HepG2 (cell line): Measurements from ENCODE around the gene TNFAIP6. TPM values are rescaled to one million over a fixed set of nuclear protein-coding genes. Genes with fewer than 3 reads are reported as not detected.

Experiments used
- ATAC-seq: fragments of 200-7000 bp; cut with Tn5 transposase; 3 replicates; pipeline ENCODE4 v1.9.1; 2020; ENCODE audit warnings: mild to moderate bottlenecking, moderate library complexity
- BruUV-seq: library from RNA; stranded (reverse); fragments of 400-500 nt; replicated peaks from 2 replicates; lab custom pipeline; 2021; lab: Mats Ljungman, UMichigan
- CTCF ChIA-PET: fragments of 300-600 bp; formaldehyde crosslinking; extraction: SDS; loops from one replicate; lab custom pipeline; 2021; ENCODE audit warnings: low total read pairs, inconsistent platforms, low intra/inter-chr PET ratio; lab: Yijun Ruan, JAX
- POLR2A ChIA-PET: fragments of 350-600 bp; sonication (Branson Sonifier 250); formaldehyde crosslinking; loops from one replicate; lab custom pipeline; 2020; ENCODE audit warnings: antibody characterized with exemption, inconsistent platforms; lab: Yijun Ruan, JAX
- DNase-seq: peaks from one replicate; pipeline ENCODE4 v3.0.0-alpha.2; 2015; ENCODE audit warnings: low spot score
- FAIRE-seq: peaks from 3 replicates; lab custom pipeline; 2011; peaks lifted over from hg19 to GRCh38; lab: Jason Lieb, UNC
- H2AFZ ChIP-seq: one replicate; pipeline ENCODE4 v1.6.1; 2011; ENCODE audit warnings: low read length, inconsistent platforms
- H3K27ac ChIP-seq: fragments of 300-600 bp; 3 replicates; pipeline ENCODE4 v1.8.0; 2011; ENCODE audit warnings: mixed run types, mild to moderate bottlenecking, mixed read lengths, low read length, inconsistent platforms; ENCODE audit not compliant: insufficient read depth; ENCODE audit errors: extremely low read length
- H3K27me3 ChIP-seq, 2 experiments: fragments of 200-600 bp in 1 of 2; 2 replicates in 1 of 2; 3 replicates in 1 of 2; pipeline versions ENCODE4 v1.6.0 to v1.8.0; 2011; ENCODE audit warnings: low read length in 2 of 2, mild to moderate bottlenecking in 2 of 2, moderate library complexity in 2 of 2, inconsistent platforms in 1 of 2; ENCODE audit not compliant: insufficient read depth in 2 of 2, control insufficient read depth in 1 of 2
- H3K36me3 ChIP-seq, 2 experiments: fragments of 200-600 bp in 1 of 2; replicated peaks in 1 of 2; 2 replicates in 1 of 2; 3 replicates in 1 of 2; pipeline versions ENCODE4 v1.5.1 to v1.8.0; 2011; ENCODE audit warnings: low read length in 2 of 2, inconsistent platforms in 1 of 2; ENCODE audit not compliant: insufficient read depth in 2 of 2, control insufficient read depth in 1 of 2
- H3K4me1 ChIP-seq: 2 replicates; pipeline ENCODE4 v1.5.1; 2012; ENCODE audit warnings: low read length, inconsistent platforms; ENCODE audit not compliant: insufficient read depth
- H3K4me2 ChIP-seq: 2 replicates; pipeline ENCODE4 v1.6.0; 2011; ENCODE audit warnings: low read depth, low read length, inconsistent platforms
- H3K4me3 ChIP-seq, 3 experiments: fragments of 200-600 bp in 1 of 3; sonication (generic), shearing (Covaris generic) in 1 of 3; replicated peaks in 1 of 3; 2 replicates each; pipeline ENCODE4 v1.5.1; 2011 to 2016; ENCODE audit warnings: low read length in 3 of 3, inconsistent platforms in 2 of 3, low read depth in 2 of 3, mild to moderate bottlenecking in 2 of 3, control low read depth in 1 of 3, mixed read lengths in 1 of 3; ENCODE audit not compliant: insufficient read depth in 1 of 3
- H3K79me2 ChIP-seq: one replicate; pipeline ENCODE4 v1.6.1; 2011; ENCODE audit warnings: low read length, inconsistent platforms; ENCODE audit not compliant: insufficient read depth
- H3K9ac ChIP-seq: 2 replicates; pipeline ENCODE4 v1.6.0; 2011; ENCODE audit warnings: mild to moderate bottlenecking, low read depth, low read length, inconsistent platforms; ENCODE audit not compliant: insufficient read depth
- H3K9me3 ChIP-seq: 2 replicates; pipeline ENCODE4 v1.5.1; 2012; ENCODE audit warnings: mild to moderate bottlenecking, low read length
- H4K20me1 ChIP-seq: 2 replicates; pipeline ENCODE4 v1.6.0; 2011; ENCODE audit warnings: inconsistent platforms, mild to moderate bottlenecking, low read length, moderate library complexity; ENCODE audit not compliant: insufficient read depth
- FOXP1 ChIP-seq, 2 experiments: fragments of 450-650 bp in 1 of 2; IDR thresholded peaks; 2 replicates each; pipeline ENCODE4 v1.6.1; 2017 to 2018; ENCODE audit warnings: antibody characterized with exemption in 1 of 2
- MAFF ChIP-seq: IDR thresholded peaks from 2 replicates; pipeline ENCODE4 v1.6.1; 2011; ENCODE audit warnings: low read depth, low read length, improper control_type of control experiment
- MAFK ChIP-seq, 2 experiments: IDR thresholded peaks in 1 of 2; conservative IDR thresholded peaks in 1 of 2; 2 replicates each; pipeline ENCODE4 v1.6.1; 2011; ENCODE audit warnings: improper control_type of control experiment in 2 of 2, low read length in 2 of 2
- PITX1 ChIP-seq: sonication (generic); formaldehyde crosslinking; IDR thresholded peaks from 2 replicates; pipeline ENCODE4 v1.5.1; 2020; ENCODE audit warnings: mild to moderate bottlenecking, missing genetic modification reagents
- TBL1XR1 ChIP-seq: fragments of 150-350 bp; IDR thresholded peaks from 2 replicates; pipeline ENCODE4 v1.6.1; 2014; ENCODE audit warnings: borderline replicate concordance, low read length; ENCODE audit not compliant: partially characterized antibody
- ZNF460 ChIP-seq: sonication (generic); formaldehyde crosslinking; IDR thresholded peaks from 2 replicates; pipeline ENCODE4 v1.5.1; 2020; ENCODE audit warnings: missing genetic modification reagents, mild to moderate bottlenecking, borderline replicate concordance
- WGBS: methylation state at CpG from one replicate; pipeline ENCODE4 v1.1.6; 2017; ENCODE audit warnings: low lambda C conversion rate; 5-methylcytosine and 5-hydroxymethylcytosine counted together
- in situ Hi-C: cut with HindIII; loops from 2 replicates; pipeline ENCODE4 v1.10.0; 2017; ENCODE audit warnings: low pct_unique_long_range_greater_than_20kb; ENCODE audit not compliant: extremely low pct_ligation_motif_present
- intact Hi-C: fragments of 100-400 bp; cut with micrococcal nuclease; formaldehyde crosslinking; loops from one replicate; pipeline ENCODE4 v1.10.0; 2022; ENCODE audit not compliant: unreplicated experiment
- polyA plus RNA-seq, 8 experiments: library from polyadenylated mRNA; depleted of rRNA in 3 of 8; stranded (reverse) in 7 of 8; unstranded in 1 of 8; fragments of >200 nt; fragmentation: Illumina TruSeq in 4 of 8; extraction: Trizol in 4 of 8; gene quantifications; 2 replicates each; pipeline versions ENCODE4 v1.2.1 to v1.2.3, GENCODE V29; 2011 to 2016; ENCODE audit warnings: low read depth in 4 of 8, missing spikeins in 1 of 8, mixed read lengths in 1 of 8; ENCODE audit not compliant: insufficient read depth in 1 of 8
- total RNA-seq, 5 experiments: library from RNA; depleted of rRNA; stranded (reverse); fragments of >200 nt; fragmentation: Illumina TruSeq; extraction: Trizol; gene quantifications; 2 replicates each; pipeline ENCODE4 v1.2.3, GENCODE V29; 2016; ENCODE audit warnings: low read depth in 1 of 5
- TF ChIP-seq, protein P1 (sequence below): sonication (generic); formaldehyde crosslinking; conservative IDR thresholded peaks from 2 replicates; pipeline ENCODE4 v1.8.0; 2022; ENCODE audit warnings: missing genetic modification reagents

Gene TNFAIP6
- total and polyA plus RNA-seq, 2 of the 13 experiments (the other 11 are each of a cell fraction or from before 2014, with no cell fraction given) = not detected

DNA sequence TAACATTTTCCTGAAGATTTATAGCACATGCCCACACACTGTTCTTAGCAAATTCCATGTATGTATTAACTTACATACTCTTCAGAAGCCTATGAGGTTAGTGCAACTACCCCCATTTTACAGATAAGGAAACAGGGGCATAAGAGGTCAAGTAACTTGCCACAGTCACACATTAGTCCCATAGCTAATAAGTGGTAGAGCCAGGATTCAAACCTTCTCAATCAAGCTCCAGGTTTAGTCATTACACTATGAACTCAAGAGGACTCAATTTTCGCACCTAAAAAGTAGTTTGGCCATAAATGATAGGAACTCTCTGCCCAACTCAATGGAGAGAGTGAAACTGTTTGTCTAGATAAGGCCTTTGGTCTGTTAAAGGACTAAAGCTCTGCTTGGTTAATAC, 42.6 kb downstream of the TNFAIP6 start (continued):
- TF ChIP-seq, protein P1, sequence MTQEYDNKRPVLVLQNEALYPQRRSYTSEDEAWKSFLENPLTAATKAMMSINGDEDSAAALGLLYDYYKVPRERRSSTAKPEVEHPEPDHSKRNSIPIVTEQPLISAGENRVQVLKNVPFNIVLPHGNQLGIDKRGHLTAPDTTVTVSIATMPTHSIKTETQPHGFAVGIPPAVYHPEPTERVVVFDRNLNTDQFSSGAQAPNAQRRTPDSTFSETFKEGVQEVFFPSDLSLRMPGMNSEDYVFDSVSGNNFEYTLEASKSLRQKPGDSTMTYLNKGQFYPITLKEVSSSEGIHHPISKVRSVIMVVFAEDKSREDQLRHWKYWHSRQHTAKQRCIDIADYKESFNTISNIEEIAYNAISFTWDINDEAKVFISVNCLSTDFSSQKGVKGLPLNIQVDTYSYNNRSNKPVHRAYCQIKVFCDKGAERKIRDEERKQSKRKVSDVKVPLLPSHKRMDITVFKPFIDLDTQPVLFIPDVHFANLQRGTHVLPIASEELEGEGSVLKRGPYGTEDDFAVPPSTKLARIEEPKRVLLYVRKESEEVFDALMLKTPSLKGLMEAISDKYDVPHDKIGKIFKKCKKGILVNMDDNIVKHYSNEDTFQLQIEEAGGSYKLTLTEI = no peak
- TF ChIP-seq ZNF460 (CRISPR knock-in tag) (no peak), PITX1 (CRISPR knock-in tag) (no peak)

DNA sequence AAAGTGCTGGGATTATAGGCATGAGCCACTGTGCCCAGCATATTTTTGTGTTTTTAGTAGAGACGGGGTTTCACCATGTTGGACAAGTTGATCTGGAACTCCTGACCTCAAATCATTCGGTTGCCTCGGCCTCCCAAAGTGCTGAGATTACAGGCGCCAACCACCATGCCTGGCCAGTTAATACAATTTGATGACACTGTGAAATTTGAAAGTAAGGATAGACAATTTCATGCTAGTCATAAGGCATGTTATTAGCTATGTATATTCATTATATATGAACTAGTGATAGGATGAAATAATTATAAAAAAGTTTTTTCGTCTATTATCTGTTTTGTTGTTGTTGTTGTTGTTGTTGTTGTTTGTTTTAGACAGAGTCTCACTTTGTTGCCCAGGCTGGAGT, 43.8 kb downstream of the TNFAIP6 start:
- POLR2A ChIA-PET = no interaction called here
- no peaks in the 10 kb centered on the region for H4K20me1 ChIP-seq
- H3K79me2 ChIP-seq = no peaks in the 10 kb centered on the region
- no peak for ATAC-seq
- H3K27me3 ChIP-seq = no peaks in the 10 kb centered on the region
- H3K9ac ChIP-seq = no peak overlapping the region
- H3K4me3 ChIP-seq = no peak overlapping the region
- CTCF ChIA-PET = no interaction called here
- no peak overlapping the region for H2AFZ ChIP-seq
- FAIRE-seq = no peak
- BruUV-seq = no TSS peak
- H3K4me1 ChIP-seq = no peaks in the 10 kb centered on the region
- no peak for DNase-seq
- WGBS = 54% methylated on average over 5 of the region's 5 CpGs
- H3K4me2 ChIP-seq = no peak overlapping the region
- no peak overlapping the region for H3K27ac ChIP-seq
- intact Hi-C loops = no loop called here
- no peaks in the 10 kb centered on the region for H3K9me3 ChIP-seq
- H3K36me3 ChIP-seq = no peaks in the 10 kb centered on the region
- in situ Hi-C loops = no loop called here
- peak; percentile 57 for TF ChIP-seq MAFF
- TF ChIP-seq FOXP1 (IDR thresholded peaks at IDR 0.05) = peak; percentile 47; the same call in 1 of the 2 replicates
- TF ChIP-seq FOXP1 (CRISPR knock-in tag; IDR thresholded peaks at IDR 0.05) = no peak
- no peak for TF ChIP-seq TBL1XR1
- TF ChIP-seq MAFK (conservative IDR thresholded peaks at IDR 0.05 in 1 of 2, IDR thresholded peaks at IDR 0.05 in 1 of 2; ENCODE audit: low read length in 2 of 2) = peak; percentile 58 to 76
